Naive B cell (primary cell): ENCODE data around the gene OBSL1. TPM values are rescaled to one million over a fixed set of nuclear protein-coding genes. Genes with fewer than 3 reads are reported as not detected.

Experiments
- ATAC-seq, 2 donors: fragments of 150-1000 bp; cut with Tn5 transposase; 2 replicates each; pipeline ENCODE4 v1.10.0; 2021; ENCODE audit warnings: low read depth in 2 of 2, mild to moderate bottlenecking in 2 of 2, moderate library complexity in 2 of 2
- DNase-seq: peaks from one replicate; pipeline ENCODE4 v3.0.0; 2022
- H3K27ac Mint-ChIP-seq, 6 donors: one replicate each; pipeline ENCODE4 v1.8.0; 2020 to 2022; ENCODE audit warnings: mild to moderate bottlenecking in 6 of 6, mixed read lengths in 6 of 6, moderate library complexity in 5 of 6, inconsistent platforms in 2 of 6
- H3K27me3 Mint-ChIP-seq, 3 donors: one replicate each; pipeline ENCODE4 v1.8.0; 2021 to 2022; ENCODE audit warnings: mixed read lengths in 3 of 3, mild to moderate bottlenecking in 1 of 3
- H3K36me3 Mint-ChIP-seq, 2 donors: one replicate each; pipeline ENCODE4 v1.8.0; 2020 to 2022; ENCODE audit warnings: mixed read lengths in 2 of 2, inconsistent platforms in 1 of 2, mild to moderate bottlenecking in 1 of 2
- H3K4me1 Mint-ChIP-seq, 3 donors: one replicate each; pipeline ENCODE4 v1.8.0; 2020 to 2022; ENCODE audit warnings: mixed read lengths in 3 of 3, inconsistent platforms in 1 of 3, mild to moderate bottlenecking in 1 of 3, moderate library complexity in 1 of 3
- H3K4me3 Mint-ChIP-seq, 8 donors: one replicate each; pipeline ENCODE4 v1.8.0; 2020 to 2022; ENCODE audit warnings: mild to moderate bottlenecking in 8 of 8, mixed read lengths in 8 of 8, moderate library complexity in 8 of 8, inconsistent platforms in 2 of 8
- H3K9me3 Mint-ChIP-seq, 7 donors: one replicate each; pipeline ENCODE4 v1.8.0; 2020 to 2022; ENCODE audit warnings: mixed read lengths in 7 of 7, mild to moderate bottlenecking in 5 of 7, inconsistent platforms in 2 of 7, moderate library complexity in 1 of 7
- polyA plus RNA-seq, 6 donors: library from polyadenylated mRNA; unstranded; fragments of 300-500 nt; fragmentation: Illumina TruSeq; gene quantifications; one replicate each; pipeline ENCODE4 v1.2.3, GENCODE V29; 2021; ENCODE audit warnings: low read depth in 6 of 6

OBSL1 gene
- polyA plus RNA-seq, 6 donors from 2014 or later, result not detected

GRCh38 chr2:219524817-219525216 lies 46.5 kb downstream of the OBSL1 start:
- DNase-seq (no peak), ATAC-seq (no peak)
- no peak overlapping the region for H3K27ac Mint-ChIP-seq
- H3K9me3 Mint-ChIP-seq, result no peaks in the 10 kb centered on the region
- H3K27me3 Mint-ChIP-seq, result peaks cover 74 to 90% (median 82%) of the 10 kb centered on the region in 3 donors
- H3K36me3 Mint-ChIP-seq, result peaks cover 0 to 11% of the 10 kb centered on the region in 2 donors
- H3K4me1 Mint-ChIP-seq, result peaks cover 14 to 20% (median 15%) of the 10 kb centered on the region in 3 donors
- no peak overlapping the region for H3K4me3 Mint-ChIP-seq

- Mint-ChIP-seq H3K27me3 (peaks cover 71 to 90% (median 86%) of the 10 kb centered on the region in 3 donors), H3K4me3 (peak overlapping the region in 5 of 8 donors; percentile 17 to 66 (median 59)), H3K4me1 (peaks cover 14 to 18% (median 15%) of the 10 kb centered on the region in 3 donors), H3K36me3 (peaks cover 0 to 11% of the 10 kb centered on the region in 2 donors), H3K9me3 (no peaks in the 10 kb centered on the region), H3K27ac (no peak overlapping the region)
- DNase-seq (no peak), ATAC-seq (peak; percentile 62 to 66)
These were observed 48.2 kb downstream of the OBSL1 start for GRCh38 chr2:219523031-219523671.

GRCh38 chr2:219522111-219523030 lies 49.0 kb downstream of the OBSL1 start:
- H3K9me3 Mint-ChIP-seq, result no peaks in the 10 kb centered on the region
- peak overlapping the region in 5 of 8 donors; percentile 41 to 84 (median 64) for H3K4me3 Mint-ChIP-seq
- peaks cover 14 to 18% (median 15%) of the 10 kb centered on the region in 3 donors for H3K4me1 Mint-ChIP-seq
- no peak overlapping the region for H3K27ac Mint-ChIP-seq
- H3K27me3 Mint-ChIP-seq, result peaks cover 72 to 91% (median 91%) of the 10 kb centered on the region in 3 donors
- H3K36me3 Mint-ChIP-seq, result peaks cover 0 to 11% of the 10 kb centered on the region in 2 donors
- no peak for ATAC-seq
- no peak for DNase-seq

- Mint-ChIP-seq H3K27me3 (peaks cover 69 to 91% (median 91%) of the 10 kb centered on the region in 3 donors), H3K9me3 (no peaks in the 10 kb centered on the region), H3K4me1 (peaks cover 14 to 18% (median 15%) of the 10 kb centered on the region in 3 donors), H3K36me3 (peaks cover 0 to 11% of the 10 kb centered on the region in 2 donors), H3K4me3 (peak overlapping the region in 2 of 8 donors; percentile 2 to 41), H3K27ac (peak overlapping the region in 1 of 6 donors; percentile 6)
- DNase-seq (no peak), ATAC-seq (peak in 1 of 2 donors; percentile 32)
These were observed 50.1 kb downstream of the OBSL1 start for GRCh38 chr2:219521066-219521880.

GRCh38 chr2:219520079-219520478 lies 51.3 kb downstream of the OBSL1 start:
- DNase-seq, result no peak
- no peak for ATAC-seq
- Mint-ChIP-seq H3K36me3 (peaks cover 0 to 11% of the 10 kb centered on the region in 2 donors), H3K9me3 (peaks cover 0 to 2% (median 0%) of the 10 kb centered on the region in 7 donors), H3K27ac (no peak overlapping the region), H3K4me3 (no peak overlapping the region), H3K4me1 (peaks cover 14 to 18% (median 18%) of the 10 kb centered on the region in 3 donors), H3K27me3 (peaks cover 73 to 91% (median 91%) of the 10 kb centered on the region in 3 donors)

- peaks cover 69 to 91% (median 89%) of the 10 kb centered on the region in 3 donors for H3K27me3 Mint-ChIP-seq
- DNase-seq (no peak), ATAC-seq (no peak)
- peaks cover 0 to 11% of the 10 kb centered on the region in 2 donors for H3K36me3 Mint-ChIP-seq
- no peak overlapping the region for H3K4me3 Mint-ChIP-seq
- peaks cover 0 to 2% (median 0%) of the 10 kb centered on the region in 7 donors for H3K9me3 Mint-ChIP-seq
- H3K27ac Mint-ChIP-seq, result no peak overlapping the region
- peaks cover 14 to 18% (median 18%) of the 10 kb centered on the region in 3 donors for H3K4me1 Mint-ChIP-seq
These were observed 51.8 kb downstream of the OBSL1 start for GRCh38 chr2:219519526-219519916.

GRCh38 chr2:219517954-219518778 lies 53.2 kb downstream of the OBSL1 start:
- H3K9me3 Mint-ChIP-seq, result peaks cover 0 to 2% (median 0%) of the 10 kb centered on the region in 7 donors
- H3K27ac Mint-ChIP-seq, result no peak overlapping the region

GRCh38 chr2:219516888-219517287 lies 54.5 kb downstream of the OBSL1 start:
- Mint-ChIP-seq H3K9me3 (peaks cover 0 to 4% (median 0%) of the 10 kb centered on the region in 7 donors), H3K4me1 (peaks cover 26 to 30% (median 26%) of the 10 kb centered on the region in 3 donors), H3K36me3 (peaks cover 0 to 12% of the 10 kb centered on the region in 2 donors), H3K27me3 (peaks cover 70 to 100% (median 97%) of the 10 kb centered on the region in 3 donors), H3K27ac (peak overlapping the region in 1 of 6 donors; percentile 49), H3K4me3 (no peak overlapping the region)
- no peak for DNase-seq
- ATAC-seq, result no peak

More at GRCh38 chr2:219517954-219518778, 53.2 kb downstream of the OBSL1 start:
- no peak for ATAC-seq
- Mint-ChIP-seq H3K4me1 (peaks cover 22 to 27% (median 23%) of the 10 kb centered on the region in 3 donors), H3K27me3 (peaks cover 69 to 96% (median 90%) of the 10 kb centered on the region in 3 donors), H3K36me3 (peaks cover 0 to 16% of the 10 kb centered on the region in 2 donors), H3K4me3 (no peak overlapping the region)
- DNase-seq, result no peak

- H3K4me3 Mint-ChIP-seq, result no peak overlapping the region
- H3K36me3 Mint-ChIP-seq, result peaks cover 0 to 12% of the 10 kb centered on the region in 2 donors
- H3K4me1 Mint-ChIP-seq, result peaks cover 24 to 30% (median 26%) of the 10 kb centered on the region in 3 donors
- H3K9me3 Mint-ChIP-seq, result peaks cover 0 to 5% (median 0%) of the 10 kb centered on the region in 7 donors
- H3K27me3 Mint-ChIP-seq, result peaks cover 66 to 100% (median 97%) of the 10 kb centered on the region in 3 donors
- H3K27ac Mint-ChIP-seq, result peak overlapping the region in 2 of 6 donors; percentile 2 to 63
- DNase-seq (no peak), ATAC-seq (no peak)
These were observed 55.3 kb downstream of the OBSL1 start for GRCh38 chr2:219515874-219516629.

GRCh38 chr2:219514836-219515235 lies 56.5 kb downstream of the OBSL1 start:
- Mint-ChIP-seq H3K4me3 (no peak overlapping the region), H3K36me3 (peaks cover 0 to 15% of the 10 kb centered on the region in 2 donors)
- DNase-seq, result no peak

GRCh38 chr2:219514196-219514761 lies 57.1 kb downstream of the OBSL1 start, which contains the start of gene ASIC4:
TSS of gene ASIC4 (plus strand) at chr2:219514482. CDS start at chr2:219514725, 243 bp downstream.
- peaks cover 0 to 5% (median 0%) of the 10 kb centered on the region in 7 donors for H3K9me3 Mint-ChIP-seq
- no peak within 1 kb of the TSS for H3K27ac Mint-ChIP-seq
- no peak for DNase-seq
- peaks cover 0 to 15% of the 10 kb centered on the region in 2 donors for H3K36me3 Mint-ChIP-seq
- peak within 1 kb of the TSS in 3 of 8 donors; percentile 22 to 77 (median 25) for H3K4me3 Mint-ChIP-seq
- ATAC-seq, result no peak
- peaks cover 38 to 47% (median 43%) of the 10 kb centered on the region in 3 donors for H3K4me1 Mint-ChIP-seq
- peaks cover 65 to 100% (median 97%) of the 10 kb centered on the region in 3 donors for H3K27me3 Mint-ChIP-seq

More at GRCh38 chr2:219514836-219515235, 56.5 kb downstream of the OBSL1 start:
- Mint-ChIP-seq H3K27me3 (peaks cover 64 to 100% (median 97%) of the 10 kb centered on the region in 3 donors), H3K4me1 (peaks cover 33 to 41% (median 38%) of the 10 kb centered on the region in 3 donors), H3K9me3 (peaks cover 0 to 5% (median 0%) of the 10 kb centered on the region in 7 donors), H3K27ac (no peak overlapping the region)
- no peak for ATAC-seq
